SW480 (cell line): ENCODE data around the gene OR2G2.

Source experiments
- DNase-seq: peaks from one replicate; pipeline ENCODE4 v3.0.0-alpha.2; 2016; ENCODE audit warnings: low spot score

Gene OR2G2

GRCh38 chr1:247588060-247588459, at the start of gene OR2G2:
Gene OR2G2, plus strand, starts transcription at chr1:247588360. Its CDS starts 0 bp downstream, at chr1:247588360.
- no peak for DNase-seq

- DNase-seq: no peak
Observed at GRCh38 chr1:247538561-247538960, 49.6 kb upstream of the OR2G2 start.

GRCh38 chr1:247539215-247539614, 48.9 kb upstream of the OR2G2 start:
- DNase-seq: no peak

GRCh38 chr1:247540581-247540980, 47.6 kb upstream of the OR2G2 start:
- no peak for DNase-seq

- DNase-seq: no peak
Observed at GRCh38 chr1:247542811-247543210, 45.3 kb upstream of the OR2G2 start.

GRCh38 chr1:247548092-247548491, 40.1 kb upstream of the OR2G2 start:
- no peak for DNase-seq

GRCh38 chr1:247548769-247549182, 39.4 kb upstream of the OR2G2 start, which contains the start of gene GCSAML:
Gene GCSAML, plus strand, starts transcription at chr1:247549134. Its CDS starts 58 bp downstream, at chr1:247549192.
- no peak for DNase-seq

GRCh38 chr1:247551721-247552120, 36.4 kb upstream of the OR2G2 start:
- no peak for DNase-seq

GRCh38 chr1:247552231-247552630, 35.9 kb upstream of the OR2G2 start:
- no peak for DNase-seq

GRCh38 chr1:247557926-247558674, 30.1 kb upstream of the OR2G2 start:
- no peak for DNase-seq

- no peak for DNase-seq
Observed at GRCh38 chr1:247561711-247562110, 26.4 kb upstream of the OR2G2 start.

- no peak for DNase-seq
Observed at GRCh38 chr1:247562198-247562597, 26.0 kb upstream of the OR2G2 start.

- no peak for DNase-seq
Observed at GRCh38 chr1:247574236-247574635, 13.9 kb upstream of the OR2G2 start.

GRCh38 chr1:247574664-247575063, 13.5 kb upstream of the OR2G2 start:
- peak; percentile 22 for DNase-seq

GRCh38 chr1:247576514-247576913, 11.6 kb upstream of the OR2G2 start:
- DNase-seq: peak; percentile 21

- no peak for DNase-seq
Observed at GRCh38 chr1:247578946-247579460, 9.2 kb upstream of the OR2G2 start.

- DNase-seq: no peak
Observed at GRCh38 chr1:247605286-247605685, 17.1 kb downstream of the OR2G2 start, which contains the start of gene OR2G3. Gene OR2G3, plus strand, starts transcription at chr1:247605586. Its CDS starts 0 bp downstream, at chr1:247605586.

- DNase-seq: no peak
Observed at GRCh38 chr1:247613405-247613804, 25.2 kb downstream of the OR2G2 start.

- no peak for DNase-seq
Observed at GRCh38 chr1:247614625-247615024, 26.5 kb downstream of the OR2G2 start.

- no peak for DNase-seq
Observed at GRCh38 chr1:247627951-247628350, 39.8 kb downstream of the OR2G2 start.

- DNase-seq: no peak
Observed at GRCh38 chr1:247638011-247638410, 49.9 kb downstream of the OR2G2 start.

- DNase-seq: no peak
Observed at GRCh38 chr1:247638781-247639180, 50.6 kb downstream of the OR2G2 start.
